Measurements from ENCODE around the gene KRT85. TPM values are rescaled to one million over a fixed set of nuclear protein-coding genes. Genes with fewer than 3 reads are reported as not detected.
A peak's percentile ranks its signal among the peaks of the same experiment; 100 is the strongest.

Gene KRT85
- polyA plus RNA-seq, 2 of the 4 experiments (the other 2 are of a cell fraction), result 3.7 TPM; not detected in 1

- no peak for ATAC-seq
- WGBS (ENCODE audit: missing lambda C conversion rate), result 89% methylated on average over 9 of the region's 9 CpGs
- DNase-seq (ENCODE audit: low read depth in 1 of 2, low spot score in 1 of 2), result no peak
- no peaks in the 10 kb centered on the region for H3K9me3 ChIP-seq
- TF ChIP-seq GATA3 (IDR thresholded peaks at IDR 0.05; ENCODE audit: borderline replicate concordance), result no peak
- no peak for TF ChIP-seq TP53 (CRISPR knock-in tag; IDR thresholded peaks at IDR 0.05)
- H3K27ac ChIP-seq, result peak overlapping the region in 1 of 2 experiments; percentile 52; a peak in 3 of 6 replicates
- H3K4me2 ChIP-seq, result no peak overlapping the region
- ChIA-PET CTCF (interaction anchor here (1.0 to 8.7 kb wide), 7 partner anchors 10 to 162 kb away, joined by 3 to 217 read pairs (median 33); partner anchors contain the start of gene KRT83), POLR2A (no interaction called here)
- H3K4me1 ChIP-seq, result peaks cover 5% of the 10 kb centered on the region; the same call in 1 of the 3 replicates
- FAIRE-seq, result no peak
- H3K4me3 ChIP-seq, result no peak overlapping the region
These were observed 53.4 kb downstream of the KRT85 start for GRCh38 chr12:52313926-52314325.

DNA sequence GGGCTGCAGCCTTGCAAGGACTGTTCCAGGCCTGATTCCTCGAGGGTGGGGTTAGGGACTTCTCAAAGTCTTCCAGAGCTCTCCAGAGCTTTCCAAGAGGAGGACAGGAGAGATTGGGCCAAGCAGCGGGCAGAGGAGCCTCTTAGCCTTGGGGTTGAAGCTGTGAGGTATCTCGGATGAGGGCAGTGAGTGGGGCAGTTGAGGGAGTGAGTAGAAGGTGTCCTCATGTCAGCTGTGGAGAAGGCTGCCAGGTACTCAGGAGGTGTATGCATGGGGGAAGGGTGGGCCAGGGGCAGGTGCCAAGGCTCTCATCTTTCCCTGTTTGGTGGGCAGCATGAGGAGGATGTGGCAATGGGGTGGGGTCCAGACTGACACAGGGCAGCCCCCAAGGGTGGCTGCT is 53.8 kb downstream of the KRT85 start:
- CTCF ChIA-PET, result interaction anchor here (1.0 to 8.7 kb wide), 9 partner anchors 10 to 667 kb away, joined by 3 to 217 read pairs (median 7); partner anchors contain the start of gene KRT83

GRCh38 chr12:52312086-52312485 is 55.2 kb downstream of the KRT85 start:
- Histone ChIP-seq H3K27ac (peak overlapping the region in 1 of 2 experiments; percentile 52; a peak in 1 of 6 replicates), H3K4me1 (no peaks in the 10 kb centered on the region), H3K4me2 (no peak overlapping the region), H3K4me3 (no peak overlapping the region), H3K9me3 (no peaks in the 10 kb centered on the region)
- POLR2A ChIA-PET, result interaction anchor here (0.9 to 1.8 kb wide), 3 partner anchors 15 to 57 kb away, joined by 3 to 7 read pairs (median 3); no protein-coding TSS in a partner anchor
- DNase-seq (ENCODE audit: low read depth in 1 of 2, low spot score in 1 of 2) (no peak), ATAC-seq (no peak), FAIRE-seq (no peak)
- WGBS (ENCODE audit: missing lambda C conversion rate), result 90% methylated on average over 4 of the region's 4 CpGs
- CTCF ChIA-PET, result interaction anchor here (0.5 to 8.7 kb wide), 17 partner anchors 11 to 669 kb away, joined by 3 to 217 read pairs (median 7); partner anchors contain the start of gene KRT83
- TF ChIP-seq JUNB (IDR thresholded peaks at IDR 0.05) (no peak), BHLHE40 (IDR thresholded peaks at IDR 0.05; ENCODE audit: low read depth, low read length) (no peak), KDM5A (IDR thresholded peaks at IDR 0.05) (no peak), CEBPB (IDR thresholded peaks at IDR 0.05) (no peak), HOXB13 (CRISPR knock-in tag; IDR thresholded peaks at IDR 0.05; ENCODE audit: low read depth) (no peak), MAX (IDR thresholded peaks at IDR 0.05) (no peak)

More for the DNA sequence above, 53.8 kb downstream of the KRT85 start:
- Histone ChIP-seq H3K9me3 (no peaks in the 10 kb centered on the region), H3K4me2 (no peak overlapping the region), H3K4me1 (peaks cover under 1% of the 10 kb centered on the region; the same call in 1 of the 3 replicates), H3K4me3 (no peak overlapping the region), H3K27ac (peak overlapping the region in 1 of 2 experiments; percentile 52; a peak in 3 of 6 replicates)
- DNase-seq (ENCODE audit: low read depth in 1 of 2, low spot score in 1 of 2), result no peak
- POLR2A ChIA-PET, result interaction anchor here (1.2 kb wide), 1 partner anchor 14 kb away, joined by 3 read pairs; no protein-coding TSS in a partner anchor
- TF ChIP-seq EP300 (IDR thresholded peaks at IDR 0.05), result no peak
- no peak for TF ChIP-seq HDAC2 (IDR thresholded peaks at IDR 0.05)
- no peak for TF ChIP-seq CBX8 (IDR thresholded peaks at IDR 0.05)
- no peak for TF ChIP-seq ZC3H11A (IDR thresholded peaks at IDR 0.05)
- TF ChIP-seq E2F6 (IDR thresholded peaks at IDR 0.05; ENCODE audit: borderline replicate concordance, low read depth), result no peak
- no peak for TF ChIP-seq NFE2L2 (conservative IDR thresholded peaks at IDR 0.05; ENCODE audit: low read length)
- TF ChIP-seq CEBPB (IDR thresholded peaks at IDR 0.05), result no peak
- TF ChIP-seq HOXB13 (CRISPR knock-in tag; IDR thresholded peaks at IDR 0.05; ENCODE audit: low read depth), result no peak
- TF ChIP-seq, protein P1, sequence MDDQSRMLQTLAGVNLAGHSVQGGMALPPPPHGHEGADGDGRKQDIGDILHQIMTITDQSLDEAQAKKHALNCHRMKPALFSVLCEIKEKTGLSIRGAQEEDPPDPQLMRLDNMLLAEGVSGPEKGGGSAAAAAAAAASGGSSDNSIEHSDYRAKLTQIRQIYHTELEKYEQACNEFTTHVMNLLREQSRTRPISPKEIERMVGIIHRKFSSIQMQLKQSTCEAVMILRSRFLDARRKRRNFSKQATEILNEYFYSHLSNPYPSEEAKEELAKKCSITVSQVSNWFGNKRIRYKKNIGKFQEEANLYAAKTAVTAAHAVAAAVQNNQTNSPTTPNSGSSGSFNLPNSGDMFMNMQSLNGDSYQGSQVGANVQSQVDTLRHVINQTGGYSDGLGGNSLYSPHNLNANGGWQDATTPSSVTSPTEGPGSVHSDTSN (IDR thresholded peaks at IDR 0.05), result no peak
- no peak for TF ChIP-seq HOXB5 (CRISPR knock-in tag; IDR thresholded peaks at IDR 0.05)
- no peak for TF ChIP-seq BHLHE40 (IDR thresholded peaks at IDR 0.05; ENCODE audit: low read depth, low read length)
- no peak for TF ChIP-seq HMGXB4 (CRISPR knock-in tag; IDR thresholded peaks at IDR 0.05; ENCODE audit: borderline replicate concordance)
- WGBS (ENCODE audit: missing lambda C conversion rate), result 60% methylated on average over 3 of the region's 3 CpGs
- no peak for FAIRE-seq
- ATAC-seq, result no peak
